Spleen (tissue), 11 donors: Measurements from ENCODE around the gene APBB2. TPM values are rescaled to one million over a fixed set of nuclear protein-coding genes. Genes with fewer than 3 reads are reported as not detected.

Source experiments
- DNase-seq: peaks from one replicate; pipeline ENCODE4 v3.0.0-alpha.2; 2020
- H3K27ac ChIP-seq, 8 donors: fragments of 200-600 bp; sonication (generic) in 7 of 8; 1 replicate in 4 of 8; 2 replicates in 4 of 8; pipeline versions ENCODE4 v1.5.0 to v1.8.0; 2016 to 2021; ENCODE audit warnings: inconsistent platforms in 4 of 8, mild to moderate bottlenecking in 4 of 8, moderate library complexity in 1 of 8
- H3K27me3 ChIP-seq, 7 donors: fragments of 200-600 bp; sonication (generic) in 6 of 7; replicated peaks in 1 of 7; 1 replicate in 4 of 7; 2 replicates in 3 of 7; pipeline versions ENCODE4 v1.5.0 to v1.8.0; 2016 to 2021; ENCODE audit warnings: inconsistent platforms in 3 of 7, mild to moderate bottlenecking in 1 of 7
- H3K36me3 ChIP-seq, 6 donors: fragments of 200-600 bp; sonication (generic) in 5 of 6; 1 replicate in 4 of 6; 2 replicates in 2 of 6; pipeline versions ENCODE4 v1.5.0 to v1.8.0; 2016 to 2021; ENCODE audit warnings: inconsistent platforms in 2 of 6
- H3K4me1 ChIP-seq, 6 donors: fragments of 200-600 bp; sonication (generic) in 5 of 6; 1 replicate in 3 of 6; 2 replicates in 3 of 6; pipeline versions ENCODE4 v1.5.0 to v1.8.0; 2016 to 2021; ENCODE audit warnings: inconsistent platforms in 3 of 6
- H3K4me3 ChIP-seq, 8 donors: fragments of 200-600 bp; sonication (generic) in 7 of 8; 1 replicate in 4 of 8; 2 replicates in 4 of 8; pipeline versions ENCODE4 v1.5.0 to v1.8.0; 2016 to 2021; ENCODE audit warnings: inconsistent platforms in 4 of 8, mild to moderate bottlenecking in 4 of 8, moderate library complexity in 2 of 8
- H3K9me3 ChIP-seq, 8 donors: fragments of 200-600 bp; sonication (generic) in 7 of 8; 1 replicate in 4 of 8; 2 replicates in 4 of 8; pipeline versions ENCODE4 v1.5.0 to v1.8.0; 2016 to 2021; ENCODE audit warnings: inconsistent platforms in 4 of 8
- POLR2A ChIP-seq, 3 donors: fragments of 450-650 bp; IDR thresholded peaks; one replicate each; pipeline ENCODE4 v1.5.1; 2017; ENCODE audit warnings: antibody characterized with exemption in 3 of 3, mild to moderate bottlenecking in 1 of 3
- POLR2AphosphoS5 ChIP-seq, 3 donors: sonication (generic); formaldehyde crosslinking; IDR thresholded peaks; one replicate each; pipeline ENCODE4 v1.5.1; 2017; ENCODE audit warnings: antibody characterized with exemption in 3 of 3
- WGBS, 5 donors: extraction: QIAGEN DNeasy Blood & Tissue Kit in 3 of 5; methylation state at CpG; one replicate each; pipeline versions ENCODE4 v1.1.5 to v1.1.7; 2013 to 2018; 5-methylcytosine and 5-hydroxymethylcytosine counted together
- intact Hi-C: fragments of 100-400 bp; cut with DNase I; formaldehyde crosslinking; loops from one replicate; pipeline ENCODE4 v1.15.0; 2023; ENCODE audit warnings: low total_unique reads
- polyA plus RNA-seq, 3 donors: library from polyadenylated mRNA; stranded (reverse); fragments of 200-250 nt; gene quantifications; one replicate each; pipeline ENCODE4 v1.2.1, GENCODE V29; 2013
- total RNA-seq, 7 donors: library from RNA; depleted of rRNA in 3 of 7; stranded (reverse); fragments of >200 nt in 3 of 7; fragmentation: NEBNext Ultra II Directional in 4 of 7; extraction: Animal tissue kit (Norgen Biotek cat#: 25700) in 4 of 7; gene quantifications; one replicate each; pipeline versions ENCODE4 v1.1.0 to v1.2.1, GENCODE V29; 2016 to 2021
- TF ChIP-seq, protein P1 (sequence below), 11 experiments: fragments of 200-600 bp in 7 of 11; fragments of 450-650 bp in 4 of 11; sonication (generic) in 4 of 11; IDR thresholded peaks in 8 of 11; conservative IDR thresholded peaks in 3 of 11; 1 replicate in 7 of 11; 2 replicates in 4 of 11; pipeline versions ENCODE4 v1.4.0 to v1.8.0; 2016 to 2021; ENCODE audit warnings: antibody characterized with exemption in 11 of 11, inconsistent platforms in 4 of 11, mild to moderate bottlenecking in 1 of 11
- donor health status: healthy with polysubstance abuse.
- donor health status: DM: no; HTN: no; CAD: no; lungs with moderate emphysema.
- donor health status: DM: no; HTN: no; CAD: no.
- donor health status: Bipolar disorder and iron deficiency.
- donor health status: healthy.
- donor health status: DM: no; HTN: no; CAD: no.
- donor health status: DM: yes; HTN: yes; CAD: no.

The APBB2 gene
- total and polyA plus RNA-seq, 10 donors: 4.0 to 115 (median 76.7) TPM

DNA sequence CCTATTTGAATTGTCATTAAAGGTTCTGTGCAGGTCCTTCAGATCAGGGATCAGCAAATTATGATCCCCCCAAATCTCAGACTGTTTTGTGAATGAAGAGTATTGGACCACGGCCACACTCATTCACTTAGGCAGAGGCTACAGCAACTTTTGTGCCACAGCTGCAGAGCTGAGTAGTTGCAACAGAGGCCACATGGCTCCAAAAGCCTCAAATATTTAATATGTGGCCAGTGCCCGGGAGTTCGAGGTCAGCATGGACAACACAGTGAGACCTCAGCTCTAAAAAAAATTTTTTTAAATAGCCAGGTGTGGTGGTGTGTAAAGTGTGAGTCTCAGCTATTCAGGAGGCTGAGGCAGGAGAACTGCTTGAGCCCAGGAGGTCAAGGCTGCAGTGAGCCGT is 363.8 kb downstream of the APBB2 start:
- H3K4me1 ChIP-seq: peaks cover 0 to 13% (median 0%) of the 10 kb centered on the region in 6 donors
- TF ChIP-seq POLR2AphosphoS5 (IDR thresholded peaks at IDR 0.05) (no peak), POLR2A (IDR thresholded peaks at IDR 0.05) (no peak)
- TF ChIP-seq, protein P1, sequence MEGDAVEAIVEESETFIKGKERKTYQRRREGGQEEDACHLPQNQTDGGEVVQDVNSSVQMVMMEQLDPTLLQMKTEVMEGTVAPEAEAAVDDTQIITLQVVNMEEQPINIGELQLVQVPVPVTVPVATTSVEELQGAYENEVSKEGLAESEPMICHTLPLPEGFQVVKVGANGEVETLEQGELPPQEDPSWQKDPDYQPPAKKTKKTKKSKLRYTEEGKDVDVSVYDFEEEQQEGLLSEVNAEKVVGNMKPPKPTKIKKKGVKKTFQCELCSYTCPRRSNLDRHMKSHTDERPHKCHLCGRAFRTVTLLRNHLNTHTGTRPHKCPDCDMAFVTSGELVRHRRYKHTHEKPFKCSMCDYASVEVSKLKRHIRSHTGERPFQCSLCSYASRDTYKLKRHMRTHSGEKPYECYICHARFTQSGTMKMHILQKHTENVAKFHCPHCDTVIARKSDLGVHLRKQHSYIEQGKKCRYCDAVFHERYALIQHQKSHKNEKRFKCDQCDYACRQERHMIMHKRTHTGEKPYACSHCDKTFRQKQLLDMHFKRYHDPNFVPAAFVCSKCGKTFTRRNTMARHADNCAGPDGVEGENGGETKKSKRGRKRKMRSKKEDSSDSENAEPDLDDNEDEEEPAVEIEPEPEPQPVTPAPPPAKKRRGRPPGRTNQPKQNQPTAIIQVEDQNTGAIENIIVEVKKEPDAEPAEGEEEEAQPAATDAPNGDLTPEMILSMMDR (IDR thresholded peaks at IDR 0.05 in 8 of 11, conservative IDR thresholded peaks at IDR 0.05 in 3 of 11): no peak
- intact Hi-C loops: no loop called here
- H3K27me3 ChIP-seq: peaks cover 0 to 6% (median 0%) of the 10 kb centered on the region in 7 donors
- H3K9me3 ChIP-seq: no peaks in the 10 kb centered on the region
- no peak overlapping the region for H3K27ac ChIP-seq
- WGBS, 5 donors: 82 to 91% (median 83%) methylated on average over 4 of the region's 4 CpGs
- no peak for DNase-seq
- no peaks in the 10 kb centered on the region for H3K36me3 ChIP-seq
- no peak overlapping the region for H3K4me3 ChIP-seq

DNA sequence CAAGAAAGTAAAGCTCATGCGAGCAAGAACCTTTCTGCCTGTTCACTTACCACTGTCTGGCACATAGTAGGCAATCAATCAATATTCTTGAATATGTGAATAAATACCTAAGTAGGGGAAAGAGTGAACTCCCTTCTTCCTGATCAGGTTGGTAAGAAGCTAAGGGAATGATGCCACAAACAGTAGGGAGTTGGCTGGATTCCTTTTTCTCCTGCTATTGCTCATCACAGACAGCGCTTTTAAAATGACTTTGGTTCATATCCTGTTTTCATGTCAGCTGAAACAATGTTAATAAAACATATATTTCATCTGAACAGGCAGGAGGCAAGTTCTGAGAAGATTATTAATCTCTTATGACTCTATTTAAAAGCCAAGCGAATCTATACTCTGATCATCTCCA is 365.4 kb downstream of the APBB2 start:
- H3K9me3 ChIP-seq: no peaks in the 10 kb centered on the region
- intact Hi-C loops: no loop called here
- whole genome bisulfite sequencing, 5 donors: 79 to 91% (median 88%) methylated on average over 3 of the region's 3 CpGs
- no peak overlapping the region for H3K4me3 ChIP-seq
- H3K4me1 ChIP-seq: peaks cover 0 to 7% (median 0%) of the 10 kb centered on the region in 6 donors
- H3K36me3 ChIP-seq: no peaks in the 10 kb centered on the region
- no peak overlapping the region for H3K27ac ChIP-seq
- no peaks in the 10 kb centered on the region for H3K27me3 ChIP-seq
- no peak for DNase-seq
- TF ChIP-seq POLR2AphosphoS5 (IDR thresholded peaks at IDR 0.05): no peak
- no peak for TF ChIP-seq POLR2A (IDR thresholded peaks at IDR 0.05)
- TF ChIP-seq, protein P1 (IDR thresholded peaks at IDR 0.05 in 8 of 11, conservative IDR thresholded peaks at IDR 0.05 in 3 of 11): no peak

DNA sequence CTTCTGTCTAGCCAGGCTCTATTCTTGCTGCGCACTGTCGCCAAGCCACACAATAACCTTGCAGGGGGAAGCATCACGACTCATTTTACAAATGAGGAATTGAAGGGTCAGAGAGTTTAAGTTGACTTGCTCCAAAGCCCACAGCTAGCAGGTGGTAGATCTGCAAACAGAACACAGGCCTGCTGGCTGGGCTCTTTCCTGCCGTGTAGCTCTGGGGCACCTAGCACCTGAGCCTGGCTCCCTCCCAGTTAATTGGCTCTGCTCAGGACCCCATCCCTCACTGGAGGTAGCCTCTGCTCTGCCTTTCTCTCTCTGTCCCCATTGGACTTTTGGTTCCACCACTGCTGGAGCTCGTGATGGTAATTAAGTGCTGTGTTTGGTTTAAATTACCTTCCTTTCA is 366.1 kb downstream of the APBB2 start:
- H3K4me1 ChIP-seq: peaks cover 0 to 14% (median 0%) of the 10 kb centered on the region in 6 donors
- intact Hi-C loops: no loop called here
- no peak for DNase-seq
- no peak overlapping the region for H3K27ac ChIP-seq
- no peaks in the 10 kb centered on the region for H3K36me3 ChIP-seq
- no peak overlapping the region for H3K4me3 ChIP-seq
- TF ChIP-seq POLR2A (IDR thresholded peaks at IDR 0.05) (no peak), POLR2AphosphoS5 (IDR thresholded peaks at IDR 0.05) (no peak)
- TF ChIP-seq, protein P1 (IDR thresholded peaks at IDR 0.05 in 8 of 11, conservative IDR thresholded peaks at IDR 0.05 in 3 of 11): no peak
- H3K9me3 ChIP-seq: no peaks in the 10 kb centered on the region
- H3K27me3 ChIP-seq: no peaks in the 10 kb centered on the region
- 68 to 76% (median 70%) methylated on average over 5 of the region's 5 CpGs for WGBS, 5 donors

DNA sequence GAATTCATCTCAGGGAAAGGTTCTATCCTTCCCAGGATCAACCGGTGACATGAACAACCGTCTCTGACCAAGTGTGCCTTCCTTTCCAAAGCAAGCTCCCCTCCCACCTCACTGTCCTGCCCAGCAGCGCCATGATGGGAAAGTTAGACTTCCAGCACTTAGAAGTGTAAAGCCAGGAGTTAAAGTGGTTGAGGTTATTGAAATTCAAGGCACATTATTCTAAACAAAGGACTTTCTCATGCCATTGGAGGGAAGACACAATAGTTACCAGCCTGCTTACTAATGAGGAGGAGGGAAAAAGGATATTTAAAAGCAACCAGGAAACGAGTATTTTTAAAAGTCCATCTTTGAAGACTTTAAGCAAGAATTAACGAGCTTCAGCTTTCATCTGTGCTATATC is 367.8 kb downstream of the APBB2 start:
- intact Hi-C loops: no loop called here
- 83 to 91% (median 87%) methylated on average over 5 of the region's 5 CpGs for WGBS, 5 donors
- Histone ChIP-seq H3K36me3 (no peaks in the 10 kb centered on the region), H3K27me3 (no peaks in the 10 kb centered on the region), H3K9me3 (no peaks in the 10 kb centered on the region), H3K27ac (no peak overlapping the region), H3K4me1 (peaks cover 0 to 26% (median 8%) of the 10 kb centered on the region in 6 donors), H3K4me3 (no peak overlapping the region)
- DNase-seq: no peak
- no peak for TF ChIP-seq POLR2AphosphoS5 (IDR thresholded peaks at IDR 0.05)
- TF ChIP-seq, protein P1 (IDR thresholded peaks at IDR 0.05 in 8 of 11, conservative IDR thresholded peaks at IDR 0.05 in 3 of 11): no peak
- no peak for TF ChIP-seq POLR2A (IDR thresholded peaks at IDR 0.05)
